ENCODE data around the gene MANSC1. TPM values are rescaled to one million over a fixed set of nuclear protein-coding genes. Genes with fewer than 3 reads are reported as not detected.
"Not testable (repeated sequence)": the region's sequence is repeated elsewhere in the genome, so short reads cannot be mapped to it uniquely, and the experiment has no call there.

The MANSC1 gene
- total RNA-seq, 1 donor from 2014 or later = 2.9 TPM

DNA sequence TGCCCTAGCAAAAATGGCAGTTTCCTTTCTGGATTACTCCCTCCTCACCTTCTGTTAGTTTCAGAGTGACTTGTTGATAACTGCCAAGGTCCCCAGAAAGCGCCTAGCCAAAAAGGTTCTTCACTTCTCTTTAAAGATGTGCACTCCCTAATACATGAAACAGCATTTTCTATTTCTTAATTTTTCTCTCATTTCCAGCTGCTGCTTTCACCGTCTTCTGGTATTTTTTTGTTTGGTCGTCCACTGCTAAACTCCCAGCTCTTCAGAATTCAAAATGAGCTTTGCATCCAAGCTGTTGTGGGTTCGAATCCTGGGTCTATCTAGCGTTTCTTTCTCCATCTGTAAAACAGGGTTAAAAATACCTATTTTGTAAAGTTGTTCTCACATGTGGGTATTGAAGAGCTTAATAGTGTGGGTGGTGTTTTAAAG, 6.4 kb upstream of the MANSC1 start:
- TF ChIP-seq EZH2 (IDR thresholded peaks at IDR 0.05; ENCODE audit: insufficient read depth, low read length) (no peak), CTCF (IDR thresholded peaks at IDR 0.05; ENCODE audit: insufficient read depth, low read depth, low read length) (no peak)
- Histone ChIP-seq H3K27ac (ENCODE audit: low read depth, low read length) (no peak overlapping the region), H3K4me2 (ENCODE audit: low read length) (peak overlapping the region; percentile 97), H2AFZ (ENCODE audit: low read depth, low read length) (peak overlapping the region; percentile 91), H3K4me1 (ENCODE audit: insufficient read depth, low read length) (peaks cover 9% of the 10 kb centered on the region), H3K9me3 (ENCODE audit: insufficient read depth, low read depth, low read length) (no peaks in the 10 kb centered on the region), H4K20me1 (ENCODE audit: insufficient read depth, low read length) (no peaks in the 10 kb centered on the region), H3K4me3 (ENCODE audit: insufficient read depth, low read depth, low read length) (peak overlapping the region; percentile 79), H3K9ac (ENCODE audit: low read length) (peak overlapping the region; percentile 91), H3K79me2 (ENCODE audit: insufficient read depth, low read length) (peaks cover 25% of the 10 kb centered on the region), H3K27me3 (ENCODE audit: insufficient read depth, low read length) (no peaks in the 10 kb centered on the region), H3K36me3 (ENCODE audit: insufficient read depth, low read length) (no peaks in the 10 kb centered on the region)
- peak overlapping the region; percentile 2 for H3K27ac Mint-ChIP-seq (ENCODE audit: unreplicated experiment)
- no peaks in the 10 kb centered on the region for H3K4me1 Mint-ChIP-seq (ENCODE audit: low read depth, unreplicated experiment)
- no peak for DNase-seq (ENCODE audit: low read depth)
- no peak for FAIRE-seq
- H3K4me3 Mint-ChIP-seq (ENCODE audit: unreplicated experiment) = peak overlapping the region; percentile 94
- H3K27me3 Mint-ChIP-seq (ENCODE audit: low read depth, unreplicated experiment) = no peaks in the 10 kb centered on the region
- H3K36me3 Mint-ChIP-seq (ENCODE audit: low read depth, unreplicated experiment) = no peaks in the 10 kb centered on the region
- no peaks in the 10 kb centered on the region for H3K9me3 Mint-ChIP-seq (ENCODE audit: unreplicated experiment)

DNA sequence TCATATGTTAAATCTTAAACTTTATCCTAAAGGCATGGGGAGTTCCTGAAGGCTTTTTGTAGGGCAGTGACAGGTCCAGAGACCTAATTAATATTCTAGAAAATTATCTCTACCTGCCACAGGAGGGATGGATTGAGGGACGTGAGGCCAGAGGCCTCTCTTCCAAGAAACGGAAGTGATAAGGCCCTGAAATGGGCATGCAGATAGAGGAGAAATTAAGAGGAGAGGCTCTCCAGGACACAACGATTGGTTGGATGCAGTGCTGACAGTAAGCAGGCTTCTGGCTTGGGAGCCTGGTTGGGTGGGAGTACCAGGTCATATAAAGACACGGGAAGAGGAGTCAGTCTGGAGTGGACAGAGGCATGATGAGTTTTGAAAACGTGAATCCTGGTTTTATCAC, 3.8 kb upstream of the MANSC1 start:
- TF ChIP-seq EZH2 (IDR thresholded peaks at IDR 0.05; ENCODE audit: insufficient read depth, low read length) (no peak), CTCF (IDR thresholded peaks at IDR 0.05; ENCODE audit: insufficient read depth, low read depth, low read length) (no peak)
- Mint-ChIP-seq H3K9me3 (ENCODE audit: unreplicated experiment) (no peaks in the 10 kb centered on the region), H3K27ac (ENCODE audit: unreplicated experiment) (no peak overlapping the region), H3K4me3 (ENCODE audit: unreplicated experiment) (no peak overlapping the region), H3K4me1 (ENCODE audit: low read depth, unreplicated experiment) (no peaks in the 10 kb centered on the region), H3K36me3 (ENCODE audit: low read depth, unreplicated experiment) (no peaks in the 10 kb centered on the region), H3K27me3 (ENCODE audit: low read depth, unreplicated experiment) (no peaks in the 10 kb centered on the region)
- FAIRE-seq (no peak), DNase-seq (ENCODE audit: low read depth) (no peak)
- Histone ChIP-seq H3K4me3 (ENCODE audit: insufficient read depth, low read depth, low read length) (no peak overlapping the region), H3K4me1 (ENCODE audit: insufficient read depth, low read length) (peaks cover 9% of the 10 kb centered on the region), H3K9me3 (ENCODE audit: insufficient read depth, low read depth, low read length) (no peaks in the 10 kb centered on the region), H3K9ac (ENCODE audit: low read length) (no peak overlapping the region), H2AFZ (ENCODE audit: low read depth, low read length) (no peak overlapping the region), H3K36me3 (ENCODE audit: insufficient read depth, low read length) (no peaks in the 10 kb centered on the region), H3K27me3 (ENCODE audit: insufficient read depth, low read length) (no peaks in the 10 kb centered on the region), H4K20me1 (ENCODE audit: insufficient read depth, low read length) (no peaks in the 10 kb centered on the region), H3K79me2 (ENCODE audit: insufficient read depth, low read length) (peaks cover 18% of the 10 kb centered on the region), H3K4me2 (ENCODE audit: low read length) (no peak overlapping the region), H3K27ac (ENCODE audit: low read depth, low read length) (no peak overlapping the region)

DNA sequence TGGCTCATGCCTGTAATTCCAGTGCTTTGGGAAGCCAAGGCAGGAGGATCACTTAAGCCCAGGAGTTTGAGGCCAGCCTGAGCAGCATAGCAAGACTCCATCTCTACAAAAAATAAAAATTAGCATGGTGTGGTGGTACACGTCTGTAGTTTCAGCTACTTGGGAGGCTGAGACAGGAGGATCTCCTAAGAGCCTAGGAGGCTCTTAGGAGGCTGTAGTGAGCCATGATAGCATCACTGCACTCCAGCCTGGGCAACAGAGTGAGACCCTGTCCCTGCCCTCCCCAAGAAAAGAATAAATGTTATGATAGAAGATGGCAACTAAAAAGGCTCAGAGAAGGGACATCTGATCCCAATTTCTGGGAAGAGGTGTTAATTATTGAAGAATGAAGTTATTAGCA, 3.2 kb upstream of the MANSC1 start:
- Histone ChIP-seq H3K4me3 (ENCODE audit: insufficient read depth, low read depth, low read length) (no peak overlapping the region), H3K9me3 (ENCODE audit: insufficient read depth, low read depth, low read length) (no peaks in the 10 kb centered on the region), H3K9ac (ENCODE audit: low read length) (no peak overlapping the region), H3K27me3 (ENCODE audit: insufficient read depth, low read length) (no peaks in the 10 kb centered on the region), H2AFZ (ENCODE audit: low read depth, low read length) (no peak overlapping the region), H3K27ac (ENCODE audit: low read depth, low read length) (no peak overlapping the region), H3K4me1 (ENCODE audit: insufficient read depth, low read length) (peaks cover 7% of the 10 kb centered on the region), H3K36me3 (ENCODE audit: insufficient read depth, low read length) (no peaks in the 10 kb centered on the region), H3K79me2 (ENCODE audit: insufficient read depth, low read length) (peaks cover 13% of the 10 kb centered on the region), H3K4me2 (ENCODE audit: low read length) (no peak overlapping the region), H4K20me1 (ENCODE audit: insufficient read depth, low read length) (no peaks in the 10 kb centered on the region)
- Mint-ChIP-seq H3K9me3 (ENCODE audit: unreplicated experiment) (no peaks in the 10 kb centered on the region), H3K27me3 (ENCODE audit: low read depth, unreplicated experiment) (no peaks in the 10 kb centered on the region), H3K4me1 (ENCODE audit: low read depth, unreplicated experiment) (no peaks in the 10 kb centered on the region), H3K4me3 (ENCODE audit: unreplicated experiment) (no peak overlapping the region), H3K36me3 (ENCODE audit: low read depth, unreplicated experiment) (no peaks in the 10 kb centered on the region), H3K27ac (ENCODE audit: unreplicated experiment) (no peak overlapping the region)
- TF ChIP-seq EZH2 (IDR thresholded peaks at IDR 0.05; ENCODE audit: insufficient read depth, low read length) = no peak
- no peak for TF ChIP-seq CTCF (IDR thresholded peaks at IDR 0.05; ENCODE audit: insufficient read depth, low read depth, low read length)
- FAIRE-seq = no peak
- no peak for DNase-seq (ENCODE audit: low read depth)

- not testable (repeated sequence) for H3K79me2 ChIP-seq (ENCODE audit: insufficient read depth, low read length); H3K27ac ChIP-seq (ENCODE audit: low read depth, low read length); H3K27ac Mint-ChIP-seq (ENCODE audit: unreplicated experiment); H3K9me3 Mint-ChIP-seq (ENCODE audit: unreplicated experiment); H4K20me1 ChIP-seq (ENCODE audit: insufficient read depth, low read length); H3K27me3 ChIP-seq (ENCODE audit: insufficient read depth, low read length); H3K4me3 ChIP-seq (ENCODE audit: insufficient read depth, low read depth, low read length); H3K9me3 ChIP-seq (ENCODE audit: insufficient read depth, low read depth, low read length); H3K36me3 Mint-ChIP-seq (ENCODE audit: low read depth, unreplicated experiment); H3K9ac ChIP-seq (ENCODE audit: low read length); H3K4me1 ChIP-seq (ENCODE audit: insufficient read depth, low read length); H3K4me3 Mint-ChIP-seq (ENCODE audit: unreplicated experiment); H3K4me1 Mint-ChIP-seq (ENCODE audit: low read depth, unreplicated experiment); H2AFZ ChIP-seq (ENCODE audit: low read depth, low read length); H3K4me2 ChIP-seq (ENCODE audit: low read length); H3K27me3 Mint-ChIP-seq (ENCODE audit: low read depth, unreplicated experiment); H3K36me3 ChIP-seq (ENCODE audit: insufficient read depth, low read length); DNase-seq (ENCODE audit: low read depth); FAIRE-seq
Measured at GRCh38 chr12:12351468-12352185, 1.6 kb upstream of the MANSC1 start.

All from astrocyte (in vitro differentiated cells and primary cell).